Esophagus squamous epithelium (tissue), 4 donors: ENCODE measurements around the gene C19orf44.

Experiments
- POLR2A ChIP-seq, 4 donors: fragments of 450-650 bp; IDR thresholded peaks; one replicate each; pipeline ENCODE4 v1.6.1; 2017; ENCODE audit warnings: antibody characterized with exemption in 4 of 4, mild to moderate bottlenecking in 4 of 4, moderate library complexity in 3 of 4
- TF ChIP-seq, protein P1 (sequence below), 6 experiments: fragments of 450-650 bp in 4 of 6; fragments of 200-600 bp in 2 of 6; sonication (generic) in 2 of 6; IDR thresholded peaks; one replicate each; pipeline ENCODE4 v1.5.1; 2016 to 2019; ENCODE audit warnings: antibody characterized with exemption in 6 of 6, mild to moderate bottlenecking in 4 of 6, moderate library complexity in 4 of 6

DNA sequence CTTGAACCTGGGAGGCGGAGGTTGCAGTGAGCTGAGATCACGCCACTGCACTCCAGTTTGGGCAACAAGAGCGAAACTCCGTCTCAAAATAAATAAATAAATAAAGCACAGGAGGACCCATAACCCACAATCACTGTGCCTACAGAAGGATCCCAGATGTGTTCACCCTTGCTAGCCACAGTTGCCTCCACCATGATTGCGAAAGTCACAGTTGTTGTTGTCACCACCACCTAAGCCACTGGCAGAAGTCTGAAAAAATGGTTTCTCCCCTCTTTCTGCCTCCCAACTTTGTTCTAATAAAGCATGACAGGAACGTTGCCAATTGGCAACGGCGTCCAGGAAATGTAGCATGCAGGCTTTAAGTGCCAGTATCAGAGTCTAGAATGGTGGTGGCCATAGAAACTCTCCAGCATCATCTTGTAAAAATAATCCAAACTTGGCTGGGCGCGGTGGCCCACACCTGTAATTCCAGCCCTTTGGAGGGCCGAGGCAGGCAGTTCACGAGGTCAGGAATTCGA lies 22.3 kb upstream of the C19orf44 start:
- TF ChIP-seq, protein P1, sequence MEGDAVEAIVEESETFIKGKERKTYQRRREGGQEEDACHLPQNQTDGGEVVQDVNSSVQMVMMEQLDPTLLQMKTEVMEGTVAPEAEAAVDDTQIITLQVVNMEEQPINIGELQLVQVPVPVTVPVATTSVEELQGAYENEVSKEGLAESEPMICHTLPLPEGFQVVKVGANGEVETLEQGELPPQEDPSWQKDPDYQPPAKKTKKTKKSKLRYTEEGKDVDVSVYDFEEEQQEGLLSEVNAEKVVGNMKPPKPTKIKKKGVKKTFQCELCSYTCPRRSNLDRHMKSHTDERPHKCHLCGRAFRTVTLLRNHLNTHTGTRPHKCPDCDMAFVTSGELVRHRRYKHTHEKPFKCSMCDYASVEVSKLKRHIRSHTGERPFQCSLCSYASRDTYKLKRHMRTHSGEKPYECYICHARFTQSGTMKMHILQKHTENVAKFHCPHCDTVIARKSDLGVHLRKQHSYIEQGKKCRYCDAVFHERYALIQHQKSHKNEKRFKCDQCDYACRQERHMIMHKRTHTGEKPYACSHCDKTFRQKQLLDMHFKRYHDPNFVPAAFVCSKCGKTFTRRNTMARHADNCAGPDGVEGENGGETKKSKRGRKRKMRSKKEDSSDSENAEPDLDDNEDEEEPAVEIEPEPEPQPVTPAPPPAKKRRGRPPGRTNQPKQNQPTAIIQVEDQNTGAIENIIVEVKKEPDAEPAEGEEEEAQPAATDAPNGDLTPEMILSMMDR (IDR thresholded peaks at IDR 0.05), result no peak
- no peak for TF ChIP-seq POLR2A (IDR thresholded peaks at IDR 0.05)
